ENCODE results near the gene MUC2.

DNA sequence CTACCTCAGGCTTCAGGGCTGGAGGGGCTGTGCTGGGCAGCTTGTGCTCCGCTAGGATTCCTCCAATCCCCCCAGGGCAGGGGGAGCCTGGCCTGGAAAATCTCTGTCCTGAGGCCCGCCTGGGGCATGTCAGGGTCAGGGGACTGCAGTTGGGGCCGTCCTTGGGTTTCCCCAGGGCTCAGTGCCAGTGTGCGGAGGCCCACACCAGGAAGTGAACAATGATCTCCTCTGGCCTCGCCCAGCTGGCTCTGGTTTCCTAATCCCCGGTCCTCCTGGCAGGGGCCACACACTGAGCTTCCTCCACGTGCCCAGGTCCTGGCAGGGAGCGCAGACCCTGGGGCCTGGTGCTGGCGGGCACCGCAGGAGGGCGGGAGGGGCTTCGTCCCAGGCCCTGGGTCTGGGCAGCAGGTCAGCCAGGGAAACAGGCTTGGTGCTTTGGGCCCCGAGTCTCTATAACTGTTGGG lies 1.4 kb upstream of the MUC2 start:
- no peak for TF ChIP-seq EZH2 (IDR thresholded peaks at IDR 0.05; ENCODE audit: low read length, unreplicated experiment)
- TF ChIP-seq EZH2phosphoT487 (IDR thresholded peaks at IDR 0.05; ENCODE audit: borderline replicate concordance, low read length) = no peak

Measured in PC-3 (cell line).